Activated T-helper 1 cell treated with anti-CD3 and anti-CD28 coated beads, Interleukin-12 subunit alpha, Interleukin-12 subunit beta, Interleukin-2, Interleukin-4 antibody, amounts not matched to agents 30 ng/mL and 10 ng/mL and 1 ng/mL, durations not matched to agents 14 hours and 24 hours and 36 hours (primary cell): ENCODE results near the gene MED13L. TPM values are rescaled to one million over a fixed set of nuclear protein-coding genes. Genes with fewer than 3 reads are reported as not detected.

Source experiments
- DNase-seq: peaks from one replicate; pipeline ENCODE4 v3.0.0; 2021; ENCODE audit warnings: low spot score
- H3K27ac Mint-ChIP-seq: one replicate; pipeline ENCODE4 v1.8.0; 2021; ENCODE audit warnings: mild to moderate bottlenecking, mixed read lengths
- H3K27me3 Mint-ChIP-seq: one replicate; pipeline ENCODE4 v1.8.0; 2022; ENCODE audit warnings: mild to moderate bottlenecking, moderate library complexity, mixed read lengths; ENCODE audit not compliant: insufficient read depth
- H3K36me3 Mint-ChIP-seq: one replicate; pipeline ENCODE4 v1.8.0; 2021; ENCODE audit warnings: low read depth, mixed read lengths
- H3K4me1 Mint-ChIP-seq: one replicate; pipeline ENCODE4 v1.8.0; 2021; ENCODE audit warnings: low read depth, mixed read lengths
- H3K4me3 Mint-ChIP-seq: one replicate; pipeline ENCODE4 v1.8.0; 2021; ENCODE audit warnings: mild to moderate bottlenecking, moderate library complexity, mixed read lengths
- H3K9me3 Mint-ChIP-seq: one replicate; pipeline ENCODE4 v1.8.0; 2021; ENCODE audit warnings: mixed read lengths
- intact Hi-C: fragments of 100-400 bp; cut with micrococcal nuclease; formaldehyde crosslinking; loops from one replicate; pipeline ENCODE4 v1.15.1; 2024
- total RNA-seq: library from RNA; stranded (reverse); gene quantifications from 2 replicates; pipeline ENCODE4 v1.2.3, GENCODE V29; 2022

Gene MED13L
- total RNA-seq, 1 donor from 2014 or later: 66.1 TPM

DNA sequence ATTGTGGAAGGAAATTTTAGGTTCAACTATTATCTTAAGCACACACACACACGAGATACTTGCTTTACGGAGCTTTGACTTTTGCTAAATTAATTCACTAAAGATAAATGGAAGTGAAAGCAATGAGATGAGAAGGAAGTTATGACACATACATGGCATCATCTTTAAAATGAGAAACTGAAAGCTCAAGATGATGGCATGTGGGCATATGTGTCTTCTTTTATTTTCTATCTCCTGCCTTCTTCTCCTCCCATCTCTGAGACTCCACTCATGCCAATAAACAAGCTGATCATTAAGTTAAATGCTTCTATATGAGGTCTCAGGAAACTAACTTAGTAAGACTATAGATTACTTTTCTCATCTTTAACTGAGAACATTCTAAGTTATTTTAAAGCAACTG, 216.7 kb downstream of the MED13L start:
- no peaks in the 10 kb centered on the region for H3K36me3 Mint-ChIP-seq
- no peaks in the 10 kb centered on the region for H3K27me3 Mint-ChIP-seq
- peak; percentile 2 for DNase-seq
- peak overlapping the region; percentile 61 for H3K4me3 Mint-ChIP-seq
- intact Hi-C loops: loop anchor here (1.0 to 5.0 kb wide), 8 partner anchors 26 to 499 kb away; partner anchors contain the start of gene MAP1LC3B2
- H3K4me1 Mint-ChIP-seq: peaks cover 32% of the 10 kb centered on the region
- no peaks in the 10 kb centered on the region for H3K9me3 Mint-ChIP-seq
- peak overlapping the region; percentile 76 for H3K27ac Mint-ChIP-seq

DNA sequence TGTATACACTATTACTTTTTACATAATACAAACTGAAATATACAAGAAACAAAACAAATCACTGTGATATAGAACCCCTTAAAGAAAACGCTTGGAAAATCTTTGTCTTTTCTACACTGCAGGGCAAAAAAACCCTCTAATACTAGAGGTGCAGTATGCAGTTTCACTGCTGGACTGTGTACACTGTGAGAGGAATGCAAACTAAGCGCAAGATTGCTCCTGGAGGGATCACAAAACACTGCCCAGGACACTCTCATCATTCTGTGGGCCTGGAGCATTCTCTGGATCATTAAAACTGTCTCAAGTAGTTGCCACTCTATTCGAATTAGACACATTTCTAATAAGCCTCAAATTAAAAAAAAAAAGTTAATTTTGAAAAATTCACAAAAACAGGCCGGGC, 217.6 kb downstream of the MED13L start:
- H3K9me3 Mint-ChIP-seq: no peaks in the 10 kb centered on the region

DNA sequence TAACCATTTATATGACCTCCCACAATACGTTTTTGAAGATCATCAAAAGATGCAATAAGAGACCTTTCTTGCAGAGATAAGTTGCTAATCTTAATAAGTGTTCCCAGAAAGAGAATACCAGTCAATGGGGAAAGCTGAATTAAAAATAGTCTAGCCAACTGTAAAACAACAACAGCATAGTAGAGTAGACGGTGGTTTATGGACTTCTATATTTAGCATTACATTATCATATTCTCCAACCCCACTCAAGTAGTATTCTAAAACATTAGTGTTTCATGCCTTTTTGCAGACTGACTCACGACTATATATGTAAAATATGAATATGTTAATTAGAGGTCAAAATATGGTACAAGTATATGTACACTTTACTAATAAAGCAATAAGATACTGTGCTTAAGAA, 218.9 kb downstream of the MED13L start:
- no peak overlapping the region for H3K27ac Mint-ChIP-seq
- intact Hi-C loops: no loop called here
- H3K9me3 Mint-ChIP-seq: no peaks in the 10 kb centered on the region
- no peaks in the 10 kb centered on the region for H3K36me3 Mint-ChIP-seq
- H3K27me3 Mint-ChIP-seq: no peaks in the 10 kb centered on the region
- peaks cover 46% of the 10 kb centered on the region for H3K4me1 Mint-ChIP-seq
- no peak for DNase-seq
- H3K4me3 Mint-ChIP-seq: no peak overlapping the region

More for the DNA sequence above, 217.6 kb downstream of the MED13L start:
- H3K4me3 Mint-ChIP-seq: peak overlapping the region; percentile 51
- H3K27ac Mint-ChIP-seq: no peak overlapping the region
- DNase-seq: no peak
- H3K27me3 Mint-ChIP-seq: no peaks in the 10 kb centered on the region
- H3K36me3 Mint-ChIP-seq: no peaks in the 10 kb centered on the region
- intact Hi-C loops: loop anchor here (1.0 to 5.0 kb wide), 8 partner anchors 27 to 499 kb away; partner anchors contain the start of gene MAP1LC3B2
- H3K4me1 Mint-ChIP-seq: peaks cover 36% of the 10 kb centered on the region

DNA sequence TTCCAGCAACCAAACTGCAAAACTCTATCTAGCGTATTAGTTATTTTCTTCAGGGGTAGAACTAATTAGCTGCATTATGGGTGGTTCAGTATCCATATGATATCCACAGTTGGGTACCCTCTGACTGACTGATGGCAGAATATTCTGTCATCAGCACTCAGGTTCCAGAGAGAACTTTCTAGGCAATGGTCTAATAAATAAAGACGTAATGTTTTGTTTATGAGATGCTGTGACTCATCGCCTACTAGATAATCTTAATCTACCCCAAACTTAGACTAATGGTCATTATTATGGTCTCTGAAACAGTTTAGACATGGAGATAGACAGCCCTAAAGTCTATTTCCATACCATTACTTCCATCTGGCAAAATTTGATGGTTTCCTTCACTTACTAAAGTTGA, 220.1 kb downstream of the MED13L start:
- DNase-seq: no peak
- no peaks in the 10 kb centered on the region for H3K27me3 Mint-ChIP-seq
- no peak overlapping the region for H3K27ac Mint-ChIP-seq
- H3K4me1 Mint-ChIP-seq: peaks cover 55% of the 10 kb centered on the region
- H3K9me3 Mint-ChIP-seq: no peaks in the 10 kb centered on the region
- intact Hi-C loops: no loop called here
- no peaks in the 10 kb centered on the region for H3K36me3 Mint-ChIP-seq
- no peak overlapping the region for H3K4me3 Mint-ChIP-seq

DNA sequence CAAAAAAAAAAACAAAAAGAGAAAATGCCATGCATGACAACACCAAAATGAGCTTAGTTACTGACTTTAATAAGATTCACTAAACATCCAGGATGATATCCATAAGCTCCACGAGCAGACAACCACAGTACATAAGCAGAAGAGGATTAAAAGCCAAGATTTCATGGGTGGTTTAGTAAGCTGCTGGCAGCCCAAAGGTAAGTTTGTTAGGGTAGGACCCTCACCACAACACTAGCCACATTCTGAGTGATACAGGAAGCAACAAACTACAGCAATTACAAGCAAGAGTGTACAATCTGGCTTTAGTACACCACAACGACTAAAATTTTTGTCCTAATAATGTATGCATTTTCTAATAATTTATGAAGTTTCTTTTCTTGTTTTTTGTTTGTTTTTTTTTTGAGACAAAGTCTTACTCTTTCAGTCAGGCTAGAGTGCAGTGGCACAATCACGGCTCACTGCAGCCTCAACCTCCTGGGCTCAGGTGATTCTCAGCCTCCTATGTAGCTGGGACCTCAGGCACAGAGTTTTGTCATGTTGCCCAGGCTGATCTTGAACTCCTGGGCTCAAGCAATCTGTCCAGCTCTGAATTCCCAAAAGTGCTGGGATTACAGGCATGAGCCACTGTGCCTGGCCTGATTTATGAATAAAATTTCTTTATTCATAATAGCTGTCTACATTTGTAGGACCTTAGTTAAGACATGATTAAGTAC, 221.4 kb downstream of the MED13L start:
- Mint-ChIP-seq H3K4me1 (peaks cover 55% of the 10 kb centered on the region), H3K4me3 (no peak overlapping the region)
- DNase-seq: no peak

DNA sequence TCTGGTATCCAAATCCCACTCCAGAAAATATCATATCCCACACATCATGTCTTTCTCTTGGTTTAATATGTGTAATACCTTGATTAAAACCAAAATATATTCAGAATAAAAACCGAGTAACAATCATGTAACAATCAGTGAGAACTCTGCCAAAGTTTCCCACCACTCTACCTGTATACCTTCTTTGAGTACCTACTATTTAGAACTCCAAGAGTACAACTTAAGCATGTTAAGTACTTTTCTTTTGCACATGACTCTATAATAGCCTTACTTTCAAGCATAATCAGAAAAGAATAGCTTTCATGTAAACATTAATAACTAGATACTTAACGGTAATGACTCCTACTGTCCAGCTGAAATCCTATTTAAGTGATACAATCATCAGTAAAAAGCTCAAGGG, 223.2 kb downstream of the MED13L start:
- H3K4me1 Mint-ChIP-seq: peaks cover 43% of the 10 kb centered on the region
- no peak overlapping the region for H3K4me3 Mint-ChIP-seq
- no peaks in the 10 kb centered on the region for H3K27me3 Mint-ChIP-seq
- H3K27ac Mint-ChIP-seq: no peak overlapping the region
- peaks cover 1% of the 10 kb centered on the region for H3K36me3 Mint-ChIP-seq
- H3K9me3 Mint-ChIP-seq: no peaks in the 10 kb centered on the region
- intact Hi-C loops: no loop called here
- no peak for DNase-seq

More for the DNA sequence above, 221.4 kb downstream of the MED13L start:
- H3K9me3 Mint-ChIP-seq: no peaks in the 10 kb centered on the region
- no peaks in the 10 kb centered on the region for H3K27me3 Mint-ChIP-seq
- H3K36me3 Mint-ChIP-seq: no peaks in the 10 kb centered on the region
- H3K27ac Mint-ChIP-seq: no peak overlapping the region
- intact Hi-C loops: no loop called here

GRCh38 chr12:116053479-116054200, 223.9 kb downstream of the MED13L start:
- Mint-ChIP-seq H3K27me3 (no peaks in the 10 kb centered on the region), H3K4me3 (no peak overlapping the region), H3K27ac (no peak overlapping the region), H3K4me1 (peaks cover 43% of the 10 kb centered on the region), H3K9me3 (no peaks in the 10 kb centered on the region), H3K36me3 (peaks cover 1% of the 10 kb centered on the region)
- DNase-seq: no peak
- intact Hi-C loops: no loop called here

DNA sequence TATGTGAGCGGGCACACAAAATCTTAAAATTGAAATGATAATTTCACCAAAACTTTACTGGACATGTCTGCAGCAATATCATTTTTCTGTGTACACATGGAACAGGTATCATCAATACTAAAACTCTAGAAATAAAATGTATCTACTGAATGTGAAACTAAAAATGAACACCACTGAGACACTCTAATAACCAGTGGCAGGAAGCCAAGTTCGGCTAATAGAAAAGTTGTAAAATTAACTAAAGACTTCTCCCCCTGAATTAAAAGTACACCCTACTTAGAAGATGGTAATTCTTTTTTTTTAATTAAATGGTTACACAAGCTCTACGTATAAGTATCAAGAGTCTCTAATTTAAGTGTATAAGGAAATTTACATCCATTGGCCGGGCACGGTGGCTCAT, 227.2 kb downstream of the MED13L start:
- Mint-ChIP-seq H3K27ac (no peak overlapping the region), H3K4me3 (no peak overlapping the region), H3K27me3 (peaks cover 1% of the 10 kb centered on the region), H3K36me3 (peaks cover 3% of the 10 kb centered on the region), H3K4me1 (peaks cover 33% of the 10 kb centered on the region), H3K9me3 (no peaks in the 10 kb centered on the region)
- intact Hi-C loops: no loop called here
- DNase-seq: no peak

DNA sequence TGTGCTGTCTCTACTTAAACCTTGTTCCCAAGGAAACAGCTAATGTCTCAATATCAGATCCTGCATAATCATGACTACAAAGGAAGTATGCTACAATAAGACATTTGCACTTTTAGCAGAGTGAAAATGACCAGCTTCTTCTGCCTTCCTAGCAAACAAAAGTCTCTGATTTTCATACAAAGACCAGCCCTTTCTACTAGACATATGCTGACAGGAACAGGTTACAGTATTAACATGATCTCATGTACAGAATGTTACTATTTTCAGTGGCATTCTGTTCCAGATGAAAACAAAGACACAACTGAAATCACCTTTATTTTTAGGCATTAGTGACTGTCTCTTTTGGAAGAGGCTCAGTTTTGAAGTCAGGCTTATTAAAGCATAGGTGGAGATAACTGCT, 228.6 kb downstream of the MED13L start:
- DNase-seq: no peak
- Mint-ChIP-seq H3K27me3 (peaks cover 3% of the 10 kb centered on the region), H3K36me3 (peaks cover 3% of the 10 kb centered on the region), H3K4me1 (peaks cover 25% of the 10 kb centered on the region), H3K27ac (no peak overlapping the region), H3K4me3 (no peak overlapping the region), H3K9me3 (no peaks in the 10 kb centered on the region)
- intact Hi-C loops: no loop called here

DNA sequence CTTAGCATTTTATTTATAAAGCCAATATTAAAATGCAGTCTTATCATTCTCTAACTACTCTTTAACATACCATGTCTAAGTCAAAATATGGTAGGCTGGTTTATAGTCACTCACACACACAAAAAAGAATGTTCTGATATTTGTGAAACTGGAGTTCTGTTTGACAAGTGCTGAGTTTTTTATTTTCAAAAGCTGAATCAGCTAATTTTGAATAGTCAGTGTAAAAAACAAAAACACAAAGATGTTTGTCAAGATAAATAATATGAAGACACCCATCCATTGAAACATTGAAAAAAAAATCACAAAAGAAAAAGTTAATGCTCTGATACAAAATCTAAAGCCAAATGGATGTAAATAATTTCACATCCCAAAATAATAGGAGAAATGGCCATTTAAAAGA, 231.5 kb downstream of the MED13L start:
- intact Hi-C loops: no loop called here
- Mint-ChIP-seq H3K36me3 (peaks cover 3% of the 10 kb centered on the region), H3K9me3 (no peaks in the 10 kb centered on the region), H3K27me3 (peaks cover 3% of the 10 kb centered on the region), H3K4me1 (peaks cover 8% of the 10 kb centered on the region), H3K27ac (no peak overlapping the region), H3K4me3 (no peak overlapping the region)
- no peak for DNase-seq

DNA sequence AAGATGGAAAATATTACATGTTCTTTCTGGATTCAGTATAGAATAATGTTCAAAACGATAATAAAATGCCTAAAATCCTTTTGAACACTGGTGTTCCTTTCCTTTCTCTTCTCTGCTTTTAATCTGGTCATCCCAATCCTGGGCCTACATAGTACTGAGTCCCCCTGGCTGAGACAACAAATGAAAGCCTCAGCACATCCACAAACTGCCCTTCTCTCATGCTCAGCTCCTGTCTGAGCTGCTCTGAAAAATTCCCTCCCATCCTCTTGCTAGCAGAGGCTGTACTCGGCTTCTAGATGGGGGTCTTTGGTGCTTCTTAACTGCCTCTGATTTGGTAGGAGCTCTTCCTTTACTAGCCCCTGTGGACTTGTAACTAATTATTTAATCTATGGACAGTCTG, 232.3 kb downstream of the MED13L start:
- intact Hi-C loops: no loop called here
- Mint-ChIP-seq H3K4me1 (peaks cover 8% of the 10 kb centered on the region), H3K27ac (no peak overlapping the region), H3K9me3 (no peaks in the 10 kb centered on the region), H3K4me3 (no peak overlapping the region), H3K27me3 (peaks cover 3% of the 10 kb centered on the region), H3K36me3 (peaks cover 3% of the 10 kb centered on the region)
- no peak for DNase-seq

- Mint-ChIP-seq H3K4me1 (peaks cover 8% of the 10 kb centered on the region), H3K27me3 (peaks cover 3% of the 10 kb centered on the region), H3K4me3 (no peak overlapping the region), H3K27ac (no peak overlapping the region), H3K36me3 (peaks cover 1% of the 10 kb centered on the region), H3K9me3 (no peaks in the 10 kb centered on the region)
- intact Hi-C loops: loop anchor here (1.0 kb wide), 1 partner anchor 34 kb away; no protein-coding TSS in a partner anchor
- no peak for DNase-seq
Observed at GRCh38 chr12:116043659-116044535, 233.6 kb downstream of the MED13L start.
